H1 (cell line): ENCODE data around the gene MTF2. TPM values are rescaled to one million over a fixed set of nuclear protein-coding genes. Genes with fewer than 3 reads are reported as not detected.

Source experiments
- CTCF ChIA-PET: fragments of 300-600 bp; sonication (Branson Sonifier 250); formaldehyde crosslinking; loops from one replicate; lab custom pipeline; 2021; ENCODE audit not compliant: partially characterized antibody; lab: Charles Lee
- POLR2A ChIA-PET: fragments of 300-600 bp; sonication (Branson Sonifier 250); formaldehyde crosslinking; loops from one replicate; lab custom pipeline; 2021; ENCODE audit warnings: inconsistent platforms; ENCODE audit not compliant: partially characterized antibody; lab: Charles Lee
- DNase-seq, 2 experiments: peaks; one replicate each; pipeline versions ENCODE4 v3.0.0 to v3.0.0-alpha.2; 2010 to 2022; ENCODE audit warnings: low spot score in 2 of 2, low read depth in 1 of 2, mixed read lengths in 1 of 2
- FAIRE-seq: peaks from 2 replicates; lab custom pipeline; 2011; peaks lifted over from hg19 to GRCh38; lab: Jason Lieb, UNC
- H2AFZ ChIP-seq: 2 replicates; pipeline ENCODE4 v1.8.1; 2012; ENCODE audit warnings: low read length, inconsistent platforms
- H2AK5ac ChIP-seq: 2 replicates; pipeline ENCODE4 v1.6.1; 2013; ENCODE audit warnings: low read depth, low read length
- H2BK120ac ChIP-seq: replicated peaks from 2 replicates; pipeline ENCODE3; 2013; ENCODE audit warnings: low read depth, low read length, inconsistent platforms
- H2BK12ac ChIP-seq: 2 replicates; pipeline ENCODE4 v1.6.1; 2013; ENCODE audit warnings: low read depth, low read length
- H2BK15ac ChIP-seq: 2 replicates; pipeline ENCODE4 v1.6.1; 2013; ENCODE audit warnings: low read length
- H2BK20ac ChIP-seq: 2 replicates; pipeline ENCODE4 v1.6.1; 2013; ENCODE audit warnings: low read length
- H2BK5ac ChIP-seq: 2 replicates; pipeline ENCODE4 v1.6.1; 2013; ENCODE audit warnings: low read depth, low read length
- H3K14ac ChIP-seq: 2 replicates; pipeline ENCODE4 v1.6.1; 2013; ENCODE audit warnings: inconsistent platforms; ENCODE audit not compliant: insufficient read length
- H3K18ac ChIP-seq: 2 replicates; pipeline ENCODE4 v1.6.1; 2013; ENCODE audit warnings: low read length; ENCODE audit errors: extremely low read depth
- H3K23ac ChIP-seq: 2 replicates; pipeline ENCODE4 v1.6.1; 2013; ENCODE audit warnings: inconsistent platforms; ENCODE audit not compliant: insufficient read length
- H3K23me2 ChIP-seq: 2 replicates; pipeline ENCODE4 v1.6.1; 2013; ENCODE audit warnings: low read depth, low read length
- H3K27ac ChIP-seq: 2 replicates; pipeline ENCODE4 v1.6.1; 2011; ENCODE audit warnings: low read depth, low read length, inconsistent platforms
- H3K27me3 ChIP-seq, 4 experiments: replicated peaks in 1 of 4; 1 replicate in 1 of 4; 2 replicates in 3 of 4; pipeline versions ENCODE4 v1.6.1 to v1.8.1; 2011 to 2013; ENCODE audit warnings: low read length in 3 of 4, mild to moderate bottlenecking in 3 of 4, inconsistent platforms in 2 of 4, mixed read lengths in 2 of 4, moderate library complexity in 1 of 4; ENCODE audit not compliant: control insufficient read depth in 3 of 4, insufficient read depth in 3 of 4; ENCODE audit errors: extremely low read depth in 1 of 4
- H3K36me3 ChIP-seq, 4 experiments: 2 replicates each; pipeline versions ENCODE4 v1.6.1 to v1.8.1; 2011 to 2013; ENCODE audit warnings: mild to moderate bottlenecking in 4 of 4, low read length in 3 of 4, moderate library complexity in 2 of 4, control low read depth in 1 of 4, inconsistent platforms in 1 of 4; ENCODE audit not compliant: insufficient read depth in 4 of 4, control insufficient read depth in 2 of 4
- H3K4ac ChIP-seq: replicated peaks from 2 replicates; pipeline ENCODE3; 2013; ENCODE audit warnings: low read length, low read depth, mixed read lengths, inconsistent platforms; ENCODE audit not compliant: insufficient read length
- H3K4me1 ChIP-seq, 4 experiments: replicated peaks in 1 of 4; 1 replicate in 1 of 4; 2 replicates in 3 of 4; pipeline versions ENCODE4 v1.6.1 to v1.8.1; 2011 to 2013; ENCODE audit warnings: low read length in 3 of 4, inconsistent platforms in 2 of 4, mixed read lengths in 1 of 4; ENCODE audit not compliant: insufficient read depth in 4 of 4, control insufficient read depth in 3 of 4
- H3K4me2 ChIP-seq, 2 experiments: 2 replicates each; pipeline versions ENCODE4 v1.6.1 to v1.8.1; 2011 to 2013; ENCODE audit warnings: low read depth in 2 of 2, low read length in 2 of 2, control low read depth in 1 of 2, inconsistent platforms in 1 of 2, mild to moderate bottlenecking in 1 of 2; ENCODE audit not compliant: insufficient read depth in 1 of 2
- H3K4me3 ChIP-seq, 4 experiments: fragments of 200-600, 300-600 bp in 1 of 4; sonication (generic), shearing (Covaris generic), sonication (Bioruptor Twin) in 1 of 4; 2 replicates each; pipeline versions ENCODE4 v1.5.1 to v1.8.1; 2011 to 2016; ENCODE audit warnings: low read length in 4 of 4, low read depth in 3 of 4, control low read depth in 2 of 4, inconsistent platforms in 2 of 4, mild to moderate bottlenecking in 2 of 4, mixed read lengths in 1 of 4, moderate library complexity in 1 of 4; ENCODE audit not compliant: insufficient read depth in 2 of 4; ENCODE audit errors: extremely low read depth in 1 of 4
- H3K56ac ChIP-seq: replicated peaks from 2 replicates; pipeline ENCODE3; 2013; ENCODE audit warnings: low read depth, mild to moderate bottlenecking, mixed read lengths, low read length, inconsistent platforms; ENCODE audit not compliant: insufficient read length
- H3K79me1 ChIP-seq: 2 replicates; pipeline ENCODE4 v1.6.1; 2013; ENCODE audit warnings: low read depth, low read length, control low read depth
- H3K79me2 ChIP-seq, 2 experiments: 2 replicates each; pipeline versions ENCODE4 v1.6.1 to v1.8.1; 2012 to 2013; ENCODE audit warnings: low read length in 2 of 2, mild to moderate bottlenecking in 2 of 2, inconsistent platforms in 1 of 2; ENCODE audit not compliant: insufficient read depth in 2 of 2, control insufficient read depth in 1 of 2
- H3K9ac ChIP-seq, 4 experiments: replicated peaks in 1 of 4; 1 replicate in 1 of 4; 2 replicates in 3 of 4; pipeline versions ENCODE4 v1.6.1 to v1.8.1; 2011 to 2013; ENCODE audit warnings: low read depth in 3 of 4, low read length in 3 of 4, control low read depth in 2 of 4, mild to moderate bottlenecking in 2 of 4, moderate library complexity in 2 of 4, inconsistent platforms in 1 of 4; ENCODE audit errors: extremely low read depth in 1 of 4
- H3K9me3 ChIP-seq, 2 experiments: 2 replicates each; pipeline versions ENCODE4 v1.6.1 to v1.8.1; 2012 to 2013; ENCODE audit warnings: mild to moderate bottlenecking in 2 of 2, moderate library complexity in 2 of 2, control low read depth in 1 of 2, inconsistent platforms in 1 of 2, low read depth in 1 of 2, low read length in 1 of 2, mixed read lengths in 1 of 2; ENCODE audit not compliant: insufficient read depth in 2 of 2
- H4K20me1 ChIP-seq, 2 experiments: replicated peaks in 1 of 2; 2 replicates each; pipeline versions ENCODE3 to v1.8.1; 2011 to 2013; ENCODE audit warnings: inconsistent platforms in 2 of 2, low read length in 2 of 2, mild to moderate bottlenecking in 1 of 2; ENCODE audit not compliant: insufficient read depth in 2 of 2, control insufficient read depth in 1 of 2
- H4K5ac ChIP-seq: 2 replicates; pipeline ENCODE4 v1.6.1; 2013; ENCODE audit warnings: low read length, low read depth, mixed read lengths, inconsistent platforms; ENCODE audit not compliant: insufficient read length
- H4K8ac ChIP-seq: 2 replicates; pipeline ENCODE4 v1.8.0; 2013; ENCODE audit warnings: mild to moderate bottlenecking, moderate library complexity, low read length, inconsistent platforms; ENCODE audit not compliant: insufficient read depth; ENCODE audit errors: extremely low read depth
- H4K91ac ChIP-seq: replicated peaks from 2 replicates; pipeline ENCODE3; 2013; ENCODE audit warnings: low read length, mixed read lengths, inconsistent platforms; ENCODE audit not compliant: insufficient read length
- HDAC2 ChIP-seq, 2 experiments: fragments of 300-600 bp in 1 of 2; sonication (generic) in 1 of 2; IDR thresholded peaks; 2 replicates each; pipeline ENCODE4 v1.6.1; 2011 to 2012; ENCODE audit warnings: low read depth in 2 of 2, low read length in 2 of 2, mild to moderate bottlenecking in 2 of 2, moderate library complexity in 2 of 2, borderline replicate concordance in 1 of 2, inconsistent platforms in 1 of 2
- RBBP5 ChIP-seq: IDR thresholded peaks from 2 replicates; pipeline ENCODE4 v1.7.1; 2012; ENCODE audit warnings: low read depth, mild to moderate bottlenecking, inconsistent platforms, low read length, moderate library complexity, borderline replicate concordance
- WGBS, 2 experiments: shearing (Covaris generic) in 1 of 2; methylation state at CpG; one replicate each; pipeline versions ENCODE4 v1.1.6 to v1.1.7; 2013 to 2015; ENCODE audit warnings: low lambda C conversion rate in 2 of 2, mixed read lengths in 2 of 2, inconsistent platforms in 1 of 2, low coverage in 1 of 2, missing lambda C conversion rate in 1 of 2; ENCODE audit not compliant: insufficient replicate concordance in 2 of 2, insufficient coverage in 1 of 2, insufficient read length in 1 of 2; ENCODE audit errors: extremely low coverage in 1 of 2, missing lambda C conversion rate in 1 of 2; 5-methylcytosine and 5-hydroxymethylcytosine counted together
- polyA plus RNA-seq, 7 experiments: library from polyadenylated mRNA; depleted of rRNA in 3 of 7; stranded (reverse) in 5 of 7; unstranded in 2 of 7; fragments of >200 nt in 5 of 7; fragments of 200-250 nt in 2 of 7; gene quantifications; 1 replicate in 5 of 7; 2 replicates in 1 of 7; 4 replicates in 1 of 7; pipeline versions ENCODE4 v1.2.1 to v1.2.3, GENCODE V29; 2011 to 2013; ENCODE audit warnings: missing spikeins in 2 of 7, mixed read lengths in 2 of 7
- total RNA-seq: library from RNA; stranded (reverse); fragmentation: NEBNext Ultra II Directional; extraction: Animal tissue kit (Norgen Biotek cat#: 25700); gene quantifications from 2 replicates; pipeline ENCODE4 v1.2.1, GENCODE V29; 2021

MTF2 gene
- total and polyA plus RNA-seq, 2 of the 8 experiments (the other 6 are each of a cell fraction or from before 2014, with no cell fraction given) = 72.1 to 102 TPM

DNA sequence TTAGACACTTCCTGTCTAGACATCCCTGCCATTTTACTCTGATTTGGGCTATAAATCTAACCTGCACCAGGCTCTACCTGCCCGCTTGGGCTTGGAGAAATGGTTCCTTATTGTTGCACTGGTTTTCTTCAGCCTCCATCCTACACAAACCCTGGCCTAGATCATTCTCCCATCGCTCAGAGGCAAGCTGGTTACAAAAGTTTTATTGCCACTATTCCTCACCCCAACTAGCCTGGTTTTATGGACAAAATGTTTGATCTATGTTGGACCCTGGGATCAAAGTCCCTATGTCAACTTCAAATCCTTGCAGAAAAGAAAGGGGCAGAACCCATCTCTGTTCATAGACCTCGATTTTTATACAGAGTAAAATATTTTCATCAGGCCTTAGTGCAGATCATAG lies 31.5 kb upstream of the MTF2 start:
- Histone ChIP-seq H2AFZ (no peak overlapping the region), H3K4me1 (no peaks in the 10 kb centered on the region), H3K4me3 (no peak overlapping the region), H3K36me3 (no peaks in the 10 kb centered on the region), H3K27ac (no peak overlapping the region), H2AK5ac (no peak overlapping the region), H3K9ac (no peak overlapping the region), H3K79me1 (no peaks in the 10 kb centered on the region), H3K79me2 (no peaks in the 10 kb centered on the region), H2BK15ac (no peak overlapping the region), H3K27me3 (no peaks in the 10 kb centered on the region), H2BK12ac (no peak overlapping the region), H3K4me2 (no peak overlapping the region), H3K4ac (no peak overlapping the region), H3K56ac (no peak overlapping the region), H3K23me2 (no peaks in the 10 kb centered on the region), H2BK20ac (no peak overlapping the region), H4K20me1 (no peaks in the 10 kb centered on the region), H4K8ac (no peak overlapping the region), H3K23ac (no peak overlapping the region), H2BK120ac (no peak overlapping the region), H3K18ac (no peak overlapping the region), H3K14ac (no peak overlapping the region), H3K9me3 (no peaks in the 10 kb centered on the region), H4K91ac (no peak overlapping the region), H4K5ac (no peak overlapping the region), H2BK5ac (no peak overlapping the region)
- no peak for DNase-seq
- POLR2A ChIA-PET = no interaction called here
- no peak for FAIRE-seq
- 93% methylated on average over 3 of the region's 3 CpGs; no CpG with 5 or more reads in 1 of the 2 experiments for WGBS, 2 experiments
- CTCF ChIA-PET = interaction anchor here (0.6 to 4.6 kb wide), 3 partner anchors 11 to 134 kb away, joined by 4 to 22 read pairs (median 4); no protein-coding TSS in a partner anchor
- TF ChIP-seq RBBP5 = no peak
- no peak for TF ChIP-seq HDAC2 (IDR thresholded peaks at IDR 0.05; ENCODE audit: borderline replicate concordance in 1 of 2, low read depth in 2 of 2, low read length in 2 of 2)
